ENCODE measurements around the gene HHATL.

The HHATL gene

DNA sequence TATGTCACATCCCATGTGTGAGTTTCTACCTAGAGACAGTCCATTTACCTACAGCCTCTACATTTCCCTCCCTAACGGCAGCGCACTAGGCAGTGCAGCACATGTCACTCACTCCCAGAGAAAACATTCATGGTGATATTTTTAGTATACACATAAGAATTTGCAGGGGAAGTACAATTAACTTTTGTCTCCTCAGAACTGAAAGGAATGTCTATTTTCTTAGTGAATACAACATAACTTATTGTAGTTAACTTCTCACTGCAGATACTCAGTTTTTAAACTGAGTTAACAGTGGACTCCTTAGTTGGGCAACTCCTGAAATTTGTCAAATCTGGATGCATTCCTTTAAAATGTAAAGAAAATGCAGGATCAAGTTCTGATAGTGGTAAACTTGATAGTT, 53.6 kb downstream of the HHATL start:
- no peak for DNase-seq

DNA sequence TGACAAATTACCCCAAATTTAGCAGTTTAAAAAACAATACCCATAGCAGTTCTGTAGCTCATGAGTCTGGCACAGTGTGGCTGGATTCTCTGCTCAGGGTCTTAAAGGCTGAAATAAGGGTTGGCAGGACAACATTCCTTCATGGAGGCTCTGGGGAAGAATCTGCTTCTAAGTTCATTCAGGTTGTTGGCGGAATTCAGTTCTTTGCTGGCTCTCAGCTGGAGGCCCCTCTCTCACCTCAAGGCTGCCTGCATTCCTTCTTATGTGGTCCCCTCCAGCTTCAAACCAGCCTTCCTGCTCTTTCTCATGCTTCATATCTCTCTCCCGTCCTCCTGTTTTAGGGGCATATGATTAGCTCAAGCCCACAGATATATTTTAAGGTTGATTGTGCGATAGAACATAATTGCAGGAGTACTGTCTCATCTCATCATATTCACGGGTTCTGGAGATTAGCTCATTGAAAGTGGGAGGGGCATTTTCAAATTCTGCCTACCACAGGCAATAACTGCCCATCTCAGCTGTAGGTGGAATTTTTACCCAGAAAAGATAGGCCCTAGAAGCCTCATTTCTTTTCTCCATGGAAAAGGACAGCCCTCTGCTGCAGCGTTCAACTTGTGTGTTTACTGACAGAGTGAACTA, 54.7 kb downstream of the HHATL start:
- DNase-seq: no peak

Measured in CD4-positive, alpha-beta T cell treated with Interleukin-6 for 4 hours (primary cell).